Measurements from ENCODE around the gene CEACAM5.

CEACAM5 gene

GRCh38 chr19:41769608-41770007 is 61.2 kb downstream of the CEACAM5 start:
- DNase-seq (ENCODE audit: low spot score) (no peak), ATAC-seq (ENCODE audit: low read depth) (no peak)
- Histone ChIP-seq H3K27ac (ENCODE audit: poor library complexity, severe bottlenecking) (no peak overlapping the region), H3K9me3 (ENCODE audit: severe bottlenecking) (no peaks in the 10 kb centered on the region), H3K27me3 (ENCODE audit: insufficient read depth, poor library complexity, severe bottlenecking) (peaks cover 10% of the 10 kb centered on the region), H3K4me3 (ENCODE audit: severe bottlenecking) (no peak overlapping the region), H3K36me3 (ENCODE audit: low read depth) (no peaks in the 10 kb centered on the region), H3K4me1 (ENCODE audit: insufficient read depth, poor library complexity, severe bottlenecking) (peaks cover 7% of the 10 kb centered on the region)
- TF ChIP-seq CTCF (IDR thresholded peaks at IDR 0.05; ENCODE audit: poor library complexity, severe bottlenecking): no peak

GRCh38 chr19:41771410-41771809 is 63.0 kb downstream of the CEACAM5 start:
- Histone ChIP-seq H3K36me3 (ENCODE audit: low read depth) (no peaks in the 10 kb centered on the region), H3K27ac (ENCODE audit: poor library complexity, severe bottlenecking) (no peak overlapping the region), H3K4me1 (ENCODE audit: insufficient read depth, poor library complexity, severe bottlenecking) (peaks cover 20% of the 10 kb centered on the region), H3K4me3 (ENCODE audit: severe bottlenecking) (no peak overlapping the region), H3K27me3 (ENCODE audit: insufficient read depth, poor library complexity, severe bottlenecking) (no peaks in the 10 kb centered on the region), H3K9me3 (ENCODE audit: severe bottlenecking) (no peaks in the 10 kb centered on the region)
- ATAC-seq (ENCODE audit: low read depth) (no peak), DNase-seq (ENCODE audit: low spot score) (no peak)
- no peak for TF ChIP-seq CTCF (IDR thresholded peaks at IDR 0.05; ENCODE audit: poor library complexity, severe bottlenecking)

GRCh38 chr19:41774515-41774980 is 66.1 kb downstream of the CEACAM5 start:
- peak; percentile 81 for DNase-seq (ENCODE audit: low spot score)
- peak; percentile 98 for ATAC-seq (ENCODE audit: low read depth)
- Histone ChIP-seq H3K9me3 (ENCODE audit: severe bottlenecking) (no peaks in the 10 kb centered on the region), H3K4me1 (ENCODE audit: insufficient read depth, poor library complexity, severe bottlenecking) (peaks cover 20% of the 10 kb centered on the region), H3K4me3 (ENCODE audit: severe bottlenecking) (no peak overlapping the region), H3K36me3 (ENCODE audit: low read depth) (no peaks in the 10 kb centered on the region), H3K27ac (ENCODE audit: poor library complexity, severe bottlenecking) (peak overlapping the region; percentile 82), H3K27me3 (ENCODE audit: insufficient read depth, poor library complexity, severe bottlenecking) (no peaks in the 10 kb centered on the region)
- no peak for TF ChIP-seq CTCF (IDR thresholded peaks at IDR 0.05; ENCODE audit: poor library complexity, severe bottlenecking)

- no peak overlapping the region for H3K4me3 ChIP-seq (ENCODE audit: severe bottlenecking)
- no peak overlapping the region for H3K27ac ChIP-seq (ENCODE audit: poor library complexity, severe bottlenecking)
- peaks cover 20% of the 10 kb centered on the region for H3K4me1 ChIP-seq (ENCODE audit: insufficient read depth, poor library complexity, severe bottlenecking)
- no peak for DNase-seq (ENCODE audit: low spot score)
- H3K9me3 ChIP-seq (ENCODE audit: severe bottlenecking): no peaks in the 10 kb centered on the region
- no peak for ATAC-seq (ENCODE audit: low read depth)
- no peaks in the 10 kb centered on the region for H3K36me3 ChIP-seq (ENCODE audit: low read depth)
- no peaks in the 10 kb centered on the region for H3K27me3 ChIP-seq (ENCODE audit: insufficient read depth, poor library complexity, severe bottlenecking)
- TF ChIP-seq CTCF (IDR thresholded peaks at IDR 0.05; ENCODE audit: poor library complexity, severe bottlenecking): no peak
Measured at GRCh38 chr19:41776700-41777099, 68.3 kb downstream of the CEACAM5 start.

Measured in RWPE2 (cell line).